GM12878 (cell line): ENCODE data around the gene DPP9. TPM values are rescaled to one million over a fixed set of nuclear protein-coding genes. Genes with fewer than 3 reads are reported as not detected.

ENCODE experiments used
- BMI1 ChIP-seq: fragments of 450-650 bp; IDR thresholded peaks from 2 replicates; pipeline ENCODE4 v1.6.1; 2016; ENCODE audit warnings: mild to moderate bottlenecking, moderate library complexity, borderline replicate concordance
- CHD1 ChIP-seq: IDR thresholded peaks from 2 replicates; pipeline ENCODE4 v1.6.1; 2012; ENCODE audit warnings: low read depth, low read length, improper control_type of control experiment
- EP300 ChIP-seq, 2 experiments: fragments of 150-350 bp in 1 of 2; IDR thresholded peaks; 2 replicates each; pipeline ENCODE4 v1.6.1; 2011 to 2012; ENCODE audit warnings: low read depth in 2 of 2, low read length in 2 of 2, borderline replicate concordance in 1 of 2, improper control_type of control experiment in 1 of 2, inconsistent platforms in 1 of 2; ENCODE audit not compliant: control insufficient read depth in 1 of 2
- HDGF ChIP-seq: fragments of 450-650 bp; IDR thresholded peaks from 2 replicates; pipeline ENCODE4 v1.6.1; 2016; ENCODE audit warnings: antibody characterized with exemption
- IRF4 ChIP-seq: IDR thresholded peaks from 2 replicates; pipeline ENCODE4 v1.6.1; 2011; ENCODE audit warnings: low read depth, low read length
- NRF1 ChIP-seq: conservative IDR thresholded peaks from 2 replicates; pipeline ENCODE4 v1.6.1; 2011; ENCODE audit warnings: mild to moderate bottlenecking, low read depth, low read length, improper control_type of control experiment
- RAD21 ChIP-seq: IDR thresholded peaks from 2 replicates; pipeline ENCODE4 v1.6.1; 2011; ENCODE audit warnings: mild to moderate bottlenecking, low read depth, low read length, moderate library complexity; ENCODE audit not compliant: insufficient read depth
- SMAD5 ChIP-seq: IDR thresholded peaks from 2 replicates; pipeline ENCODE4 v1.6.1; 2016; ENCODE audit warnings: antibody characterized with exemption, low read depth
- SMARCA5 ChIP-seq: fragments of 450-650 bp; IDR thresholded peaks from 2 replicates; pipeline ENCODE4 v1.6.1; 2017; ENCODE audit warnings: mild to moderate bottlenecking
- SREBF2 ChIP-seq: IDR thresholded peaks from 2 replicates; pipeline ENCODE4 v1.6.1; 2012; ENCODE audit warnings: mild to moderate bottlenecking, low read length
- TCF12 ChIP-seq: IDR thresholded peaks from 2 replicates; pipeline ENCODE4 v1.6.1; 2011; ENCODE audit warnings: low read depth, mild to moderate bottlenecking, low read length
- ZSCAN29 ChIP-seq: fragments of 450-650 bp; IDR thresholded peaks from 2 replicates; pipeline ENCODE4 v1.6.1; 2017; ENCODE audit warnings: mild to moderate bottlenecking, moderate library complexity
- polyA plus RNA-seq, 11 experiments: library from polyadenylated mRNA; depleted of rRNA in 4 of 11; unstranded in 6 of 11; stranded (reverse) in 5 of 11; fragments of >200 nt; fragmentation: Nextera tagmentation in 4 of 11; fragmentation: Illumina TruSeq in 1 of 11; extraction: Ambion mirVana in 4 of 11; extraction: Trizol in 1 of 11; gene quantifications; 1 replicate in 1 of 11; 2 replicates in 10 of 11; pipeline versions ENCODE4 v1.2.1 to v1.2.3, GENCODE V29; 2011 to 2016; ENCODE audit warnings: inconsistent platforms in 2 of 11, missing spikeins in 2 of 11, low read depth in 1 of 11
- total RNA-seq, 4 experiments: library from RNA; depleted of rRNA in 3 of 4; stranded (reverse); fragments of >200 nt in 3 of 4; fragmentation: Illumina TruSeq in 1 of 4; extraction: Trizol in 1 of 4; gene quantifications; 2 replicates each; pipeline versions ENCODE4 v1.2.1 to v1.2.3, GENCODE V29; 2013 to 2021
- TF ChIP-seq, protein P1 (sequence below), 3 experiments: IDR thresholded peaks in 2 of 3; conservative IDR thresholded peaks in 1 of 3; 2 replicates each; pipeline ENCODE4 v1.5.1; 2011; ENCODE audit warnings: low read depth in 3 of 3, low read length in 3 of 3, mild to moderate bottlenecking in 3 of 3, control low read depth in 2 of 3, moderate library complexity in 2 of 3, inconsistent platforms in 1 of 3, mixed read lengths in 1 of 3; ENCODE audit not compliant: control insufficient read depth in 2 of 3, insufficient read depth in 1 of 3; ENCODE audit errors: extremely low read depth in 1 of 3
- TF ChIP-seq, protein P2 (sequence below): fragments of 450-650 bp; IDR thresholded peaks from 2 replicates; pipeline ENCODE4 v1.6.1; 2016; ENCODE audit warnings: mild to moderate bottlenecking, moderate library complexity, borderline replicate concordance
- TF ChIP-seq, protein P3 (sequence below): fragments of 450-650 bp; formaldehyde crosslinking; IDR thresholded peaks from 2 replicates; pipeline ENCODE4 v1.4.0; 2022; ENCODE audit warnings: mild to moderate bottlenecking, moderate library complexity
- TF ChIP-seq, protein P4 (sequence below): IDR thresholded peaks from 2 replicates; pipeline ENCODE4 v1.6.1; 2011; ENCODE audit warnings: mild to moderate bottlenecking, low read depth, low read length, moderate library complexity; ENCODE audit not compliant: insufficient replicate concordance
- TF ChIP-seq, protein P5 (sequence below): fragments of 450-650 bp; IDR thresholded peaks from 2 replicates; pipeline ENCODE4 v1.6.1; 2014; ENCODE audit warnings: mild to moderate bottlenecking

Gene DPP9
- total and polyA plus RNA-seq, 10 of the 15 experiments (the other 5 are each of a cell fraction or from before 2014, with no cell fraction given): 0.64 to 58.6 (median 27.6) TPM

DNA sequence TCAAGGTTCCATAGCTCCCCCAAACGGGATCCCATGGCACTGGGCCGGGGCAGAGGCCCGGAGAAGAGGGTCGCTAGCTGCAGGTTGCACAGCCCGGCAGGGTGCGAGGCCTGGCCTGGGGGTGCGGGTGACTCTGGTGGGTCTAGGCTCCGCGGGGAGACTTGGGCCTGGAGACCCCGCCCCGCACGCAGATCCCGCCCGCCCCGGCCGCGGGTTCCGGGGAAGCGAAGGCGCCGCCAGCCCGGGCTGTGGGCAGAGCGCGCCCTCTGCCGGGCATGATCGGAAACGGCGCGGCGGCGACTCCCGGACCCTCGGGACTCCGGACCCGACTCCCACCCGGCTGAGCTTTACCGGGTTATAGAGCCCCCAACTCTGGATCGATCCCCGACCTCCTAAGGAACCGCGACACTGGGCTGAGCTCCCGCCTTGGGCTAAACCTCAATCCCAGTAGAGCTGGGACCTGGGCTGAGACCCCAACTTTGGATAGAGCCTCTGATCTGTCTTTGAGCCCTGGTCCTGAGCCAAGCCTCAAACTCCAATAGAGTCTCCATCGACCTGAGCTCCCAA, 87.4 kb downstream of the DPP9 start (continued):
- TF ChIP-seq SMARCA5 (peak; percentile 81; the same call in 1 of the 2 replicates), TCF12 (no peak), CHD1 (no peak), ZSCAN29 (no peak), EP300 (IDR thresholded peaks at IDR 0.05; ENCODE audit: borderline replicate concordance in 1 of 2, control insufficient read depth in 1 of 2, low read depth in 2 of 2, low read length in 2 of 2) (no peak), NRF1 (no peak), SMAD5 (no peak), IRF4 (no peak), RAD21 (peak; percentile 80), SREBF2 (no peak), BMI1 (no peak), HDGF (no peak)
- TF ChIP-seq, protein P1, sequence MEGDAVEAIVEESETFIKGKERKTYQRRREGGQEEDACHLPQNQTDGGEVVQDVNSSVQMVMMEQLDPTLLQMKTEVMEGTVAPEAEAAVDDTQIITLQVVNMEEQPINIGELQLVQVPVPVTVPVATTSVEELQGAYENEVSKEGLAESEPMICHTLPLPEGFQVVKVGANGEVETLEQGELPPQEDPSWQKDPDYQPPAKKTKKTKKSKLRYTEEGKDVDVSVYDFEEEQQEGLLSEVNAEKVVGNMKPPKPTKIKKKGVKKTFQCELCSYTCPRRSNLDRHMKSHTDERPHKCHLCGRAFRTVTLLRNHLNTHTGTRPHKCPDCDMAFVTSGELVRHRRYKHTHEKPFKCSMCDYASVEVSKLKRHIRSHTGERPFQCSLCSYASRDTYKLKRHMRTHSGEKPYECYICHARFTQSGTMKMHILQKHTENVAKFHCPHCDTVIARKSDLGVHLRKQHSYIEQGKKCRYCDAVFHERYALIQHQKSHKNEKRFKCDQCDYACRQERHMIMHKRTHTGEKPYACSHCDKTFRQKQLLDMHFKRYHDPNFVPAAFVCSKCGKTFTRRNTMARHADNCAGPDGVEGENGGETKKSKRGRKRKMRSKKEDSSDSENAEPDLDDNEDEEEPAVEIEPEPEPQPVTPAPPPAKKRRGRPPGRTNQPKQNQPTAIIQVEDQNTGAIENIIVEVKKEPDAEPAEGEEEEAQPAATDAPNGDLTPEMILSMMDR (IDR thresholded peaks at IDR 0.05 in 2 of 3, conservative IDR thresholded peaks at IDR 0.05 in 1 of 3; ENCODE audit: control insufficient read depth in 2 of 3, extremely low read depth in 1 of 3, insufficient read depth in 1 of 3, low read depth in 3 of 3, low read length in 3 of 3): peak; percentile 78 to 86 (median 86)
- TF ChIP-seq, protein P2, sequence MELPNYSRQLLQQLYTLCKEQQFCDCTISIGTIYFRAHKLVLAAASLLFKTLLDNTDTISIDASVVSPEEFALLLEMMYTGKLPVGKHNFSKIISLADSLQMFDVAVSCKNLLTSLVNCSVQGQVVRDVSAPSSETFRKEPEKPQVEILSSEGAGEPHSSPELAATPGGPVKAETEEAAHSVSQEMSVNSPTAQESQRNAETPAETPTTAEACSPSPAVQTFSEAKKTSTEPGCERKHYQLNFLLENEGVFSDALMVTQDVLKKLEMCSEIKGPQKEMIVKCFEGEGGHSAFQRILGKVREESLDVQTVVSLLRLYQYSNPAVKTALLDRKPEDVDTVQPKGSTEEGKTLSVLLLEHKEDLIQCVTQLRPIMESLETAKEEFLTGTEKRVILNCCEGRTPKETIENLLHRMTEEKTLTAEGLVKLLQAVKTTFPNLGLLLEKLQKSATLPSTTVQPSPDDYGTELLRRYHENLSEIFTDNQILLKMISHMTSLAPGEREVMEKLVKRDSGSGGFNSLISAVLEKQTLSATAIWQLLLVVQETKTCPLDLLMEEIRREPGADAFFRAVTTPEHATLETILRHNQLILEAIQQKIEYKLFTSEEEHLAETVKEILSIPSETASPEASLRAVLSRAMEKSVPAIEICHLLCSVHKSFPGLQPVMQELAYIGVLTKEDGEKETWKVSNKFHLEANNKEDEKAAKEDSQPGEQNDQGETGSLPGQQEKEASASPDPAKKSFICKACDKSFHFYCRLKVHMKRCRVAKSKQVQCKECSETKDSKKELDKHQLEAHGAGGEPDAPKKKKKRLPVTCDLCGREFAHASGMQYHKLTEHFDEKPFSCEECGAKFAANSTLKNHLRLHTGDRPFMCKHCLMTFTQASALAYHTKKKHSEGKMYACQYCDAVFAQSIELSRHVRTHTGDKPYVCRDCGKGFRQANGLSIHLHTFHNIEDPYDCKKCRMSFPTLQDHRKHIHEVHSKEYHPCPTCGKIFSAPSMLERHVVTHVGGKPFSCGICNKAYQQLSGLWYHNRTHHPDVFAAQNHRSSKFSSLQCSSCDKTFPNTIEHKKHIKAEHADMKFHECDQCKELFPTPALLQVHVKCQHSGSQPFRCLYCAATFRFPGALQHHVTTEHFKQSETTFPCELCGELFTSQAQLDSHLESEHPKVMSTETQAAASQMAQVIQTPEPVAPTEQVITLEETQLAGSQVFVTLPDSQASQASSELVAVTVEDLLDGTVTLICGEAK: no peak
- TF ChIP-seq, protein P3, sequence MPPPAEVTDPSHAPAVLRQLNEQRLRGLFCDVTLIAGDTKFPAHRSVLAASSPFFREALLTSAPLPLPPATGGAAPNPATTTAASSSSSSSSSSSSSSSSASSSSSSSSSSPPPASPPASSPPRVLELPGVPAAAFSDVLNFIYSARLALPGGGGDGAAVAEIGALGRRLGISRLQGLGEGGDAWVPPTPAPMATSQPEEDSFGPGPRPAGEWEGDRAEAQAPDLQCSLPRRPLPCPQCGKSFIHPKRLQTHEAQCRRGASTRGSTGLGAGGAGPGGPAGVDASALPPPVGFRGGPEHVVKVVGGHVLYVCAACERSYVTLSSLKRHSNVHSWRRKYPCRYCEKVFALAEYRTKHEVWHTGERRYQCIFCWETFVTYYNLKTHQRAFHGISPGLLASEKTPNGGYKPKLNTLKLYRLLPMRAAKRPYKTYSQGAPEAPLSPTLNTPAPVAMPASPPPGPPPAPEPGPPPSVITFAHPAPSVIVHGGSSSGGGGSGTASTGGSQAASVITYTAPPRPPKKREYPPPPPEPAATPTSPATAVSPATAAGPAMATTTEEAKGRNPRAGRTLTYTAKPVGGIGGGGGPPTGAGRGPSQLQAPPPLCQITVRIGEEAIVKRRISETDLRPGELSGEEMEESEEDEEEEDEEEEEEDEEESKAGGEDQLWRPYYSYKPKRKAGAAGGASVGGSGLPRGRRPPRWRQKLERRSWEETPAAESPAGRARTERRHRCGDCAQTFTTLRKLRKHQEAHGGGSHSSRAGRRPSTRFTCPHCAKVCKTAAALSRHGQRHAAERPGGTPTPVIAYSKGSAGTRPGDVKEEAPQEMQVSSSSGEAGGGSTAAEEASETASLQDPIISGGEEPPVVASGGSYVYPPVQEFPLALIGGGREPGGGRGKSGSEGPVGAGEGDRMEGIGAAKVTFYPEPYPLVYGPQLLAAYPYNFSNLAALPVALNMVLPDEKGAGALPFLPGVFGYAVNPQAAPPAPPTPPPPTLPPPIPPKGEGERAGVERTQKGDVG (CRISPR knock-in tag): no peak
- TF ChIP-seq, protein P4, sequence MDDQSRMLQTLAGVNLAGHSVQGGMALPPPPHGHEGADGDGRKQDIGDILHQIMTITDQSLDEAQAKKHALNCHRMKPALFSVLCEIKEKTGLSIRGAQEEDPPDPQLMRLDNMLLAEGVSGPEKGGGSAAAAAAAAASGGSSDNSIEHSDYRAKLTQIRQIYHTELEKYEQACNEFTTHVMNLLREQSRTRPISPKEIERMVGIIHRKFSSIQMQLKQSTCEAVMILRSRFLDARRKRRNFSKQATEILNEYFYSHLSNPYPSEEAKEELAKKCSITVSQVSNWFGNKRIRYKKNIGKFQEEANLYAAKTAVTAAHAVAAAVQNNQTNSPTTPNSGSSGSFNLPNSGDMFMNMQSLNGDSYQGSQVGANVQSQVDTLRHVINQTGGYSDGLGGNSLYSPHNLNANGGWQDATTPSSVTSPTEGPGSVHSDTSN: no peak
- TF ChIP-seq, protein P5, sequence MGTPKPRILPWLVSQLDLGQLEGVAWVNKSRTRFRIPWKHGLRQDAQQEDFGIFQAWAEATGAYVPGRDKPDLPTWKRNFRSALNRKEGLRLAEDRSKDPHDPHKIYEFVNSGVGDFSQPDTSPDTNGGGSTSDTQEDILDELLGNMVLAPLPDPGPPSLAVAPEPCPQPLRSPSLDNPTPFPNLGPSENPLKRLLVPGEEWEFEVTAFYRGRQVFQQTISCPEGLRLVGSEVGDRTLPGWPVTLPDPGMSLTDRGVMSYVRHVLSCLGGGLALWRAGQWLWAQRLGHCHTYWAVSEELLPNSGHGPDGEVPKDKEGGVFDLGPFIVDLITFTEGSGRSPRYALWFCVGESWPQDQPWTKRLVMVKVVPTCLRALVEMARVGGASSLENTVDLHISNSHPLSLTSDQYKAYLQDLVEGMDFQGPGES: no peak
